Dendritic cell treated with granulocyte-macrophage colony-stimulating factor and Interleukin-4, amounts not matched to agents 40 ng/mL and 50 ng/mL, for 4 days (primary cell): Measurements from ENCODE around the gene EFEMP2.

Experiments
- H3K27ac Mint-ChIP-seq: one replicate; pipeline ENCODE4 v1.8.0; 2022; ENCODE audit warnings: mild to moderate bottlenecking, mixed read lengths
- H3K27me3 Mint-ChIP-seq: one replicate; pipeline ENCODE4 v1.8.0; 2022; ENCODE audit warnings: mild to moderate bottlenecking, mixed read lengths
- H3K36me3 Mint-ChIP-seq: one replicate; pipeline ENCODE4 v1.8.0; 2022; ENCODE audit warnings: low read depth, mixed read lengths
- H3K4me1 Mint-ChIP-seq: one replicate; pipeline ENCODE4 v1.8.0; 2022; ENCODE audit warnings: low read depth, mixed read lengths
- H3K4me3 Mint-ChIP-seq: one replicate; pipeline ENCODE4 v1.8.0; 2022; ENCODE audit warnings: mild to moderate bottlenecking, moderate library complexity, mixed read lengths
- H3K9me3 Mint-ChIP-seq: one replicate; pipeline ENCODE4 v1.8.0; 2022; ENCODE audit warnings: mixed read lengths
- intact Hi-C: fragments of 100-400 bp; cut with micrococcal nuclease; formaldehyde crosslinking; loops from one replicate; pipeline ENCODE4 v1.15.0; 2022

Gene EFEMP2

GRCh38 chr11:65872586-65873317 lies at the start of gene EFEMP2:
EFEMP2 (minus strand) TSS chr11:65872800; CDS start chr11:65872354, 446 bp downstream.
- Mint-ChIP-seq H3K4me1 (peaks cover 55% of the 10 kb centered on the region), H3K4me3 (peak within 1 kb of the TSS; percentile 96), H3K27me3 (peaks cover 25% of the 10 kb centered on the region), H3K9me3 (no peaks in the 10 kb centered on the region), H3K27ac (peak within 1 kb of the TSS; percentile 95), H3K36me3 (peaks cover 18% of the 10 kb centered on the region)
- intact Hi-C loops = no loop called here

GRCh38 chr11:65921876-65922275 lies 49.3 kb upstream of the EFEMP2 start:
- H3K36me3 Mint-ChIP-seq = peaks cover 78% of the 10 kb centered on the region
- H3K27ac Mint-ChIP-seq = peak overlapping the region; percentile 66
- peak overlapping the region; percentile 40 for H3K4me3 Mint-ChIP-seq

GRCh38 chr11:65921033-65921555 lies 48.5 kb upstream of the EFEMP2 start:
- peaks cover 81% of the 10 kb centered on the region for H3K36me3 Mint-ChIP-seq
- no peak overlapping the region for H3K27ac Mint-ChIP-seq
- H3K4me3 Mint-ChIP-seq = peak overlapping the region; percentile 97
- H3K4me1 Mint-ChIP-seq = peaks cover 66% of the 10 kb centered on the region
- no peaks in the 10 kb centered on the region for H3K9me3 Mint-ChIP-seq
- intact Hi-C loops = no loop called here
- no peaks in the 10 kb centered on the region for H3K27me3 Mint-ChIP-seq

More at GRCh38 chr11:65921876-65922275, 49.3 kb upstream of the EFEMP2 start:
- intact Hi-C loops = no loop called here
- Mint-ChIP-seq H3K9me3 (no peaks in the 10 kb centered on the region), H3K27me3 (no peaks in the 10 kb centered on the region), H3K4me1 (peaks cover 59% of the 10 kb centered on the region)

GRCh38 chr11:65920372-65920802 lies 47.8 kb upstream of the EFEMP2 start:
- Mint-ChIP-seq H3K4me1 (peaks cover 66% of the 10 kb centered on the region), H3K4me3 (peak overlapping the region; percentile 97), H3K9me3 (no peaks in the 10 kb centered on the region), H3K27ac (peak overlapping the region; percentile 89), H3K36me3 (peaks cover 75% of the 10 kb centered on the region), H3K27me3 (no peaks in the 10 kb centered on the region)
- intact Hi-C loops = no loop called here

- H3K27ac Mint-ChIP-seq = peak overlapping the region; percentile 89
- no peaks in the 10 kb centered on the region for H3K9me3 Mint-ChIP-seq
- peaks cover 67% of the 10 kb centered on the region for H3K4me1 Mint-ChIP-seq
- intact Hi-C loops = loop anchor here (1.0 to 5.0 kb wide), 3 partner anchors 22 to 348 kb away; partner anchors contain the start of genes RAB1B and SART1
- peak overlapping the region; percentile 97 for H3K4me3 Mint-ChIP-seq
- H3K27me3 Mint-ChIP-seq = no peaks in the 10 kb centered on the region
- peaks cover 69% of the 10 kb centered on the region for H3K36me3 Mint-ChIP-seq
Measured at GRCh38 chr11:65919573-65920371, 47.2 kb upstream of the EFEMP2 start.

GRCh38 chr11:65919141-65919572 lies 46.6 kb upstream of the EFEMP2 start, which contains the start of gene DRAP1:
DRAP1 (plus strand) TSS chr11:65919426; CDS start chr11:65919502, 76 bp downstream.
- Mint-ChIP-seq H3K4me1 (peaks cover 66% of the 10 kb centered on the region), H3K4me3 (peak within 1 kb of the TSS; percentile 97), H3K9me3 (no peaks in the 10 kb centered on the region), H3K36me3 (peaks cover 63% of the 10 kb centered on the region), H3K27me3 (peaks cover 2% of the 10 kb centered on the region), H3K27ac (peak within 1 kb of the TSS; percentile 89)
- intact Hi-C loops = loop anchor here (1.0 to 5.0 kb wide), 3 partner anchors 22 to 348 kb away; partner anchors contain the start of genes RAB1B and SART1

GRCh38 chr11:65918211-65919140 lies 45.9 kb upstream of the EFEMP2 start, which contains the start of gene C11orf68:
C11orf68 (minus strand) TSS chr11:65919062; CDS start chr11:65919031, 31 bp downstream.
- Mint-ChIP-seq H3K9me3 (no peaks in the 10 kb centered on the region), H3K4me1 (peaks cover 62% of the 10 kb centered on the region), H3K27ac (peak within 1 kb of the TSS; percentile 89), H3K4me3 (peak within 1 kb of the TSS; percentile 97), H3K27me3 (peaks cover 2% of the 10 kb centered on the region), H3K36me3 (peaks cover 56% of the 10 kb centered on the region)
- intact Hi-C loops = loop anchor here (1.0 to 5.0 kb wide), 3 partner anchors 23 to 349 kb away; partner anchors contain the start of genes RAB1B and SART1

GRCh38 chr11:65917434-65918210 lies 45.0 kb upstream of the EFEMP2 start:
- intact Hi-C loops = loop anchor here (5.0 kb wide), 1 partner anchor 350 kb away; the partner anchor contains the start of gene RAB1B
- H3K4me1 Mint-ChIP-seq = peaks cover 60% of the 10 kb centered on the region
- peak overlapping the region; percentile 79 for H3K4me3 Mint-ChIP-seq

GRCh38 chr11:65917077-65917433 lies 44.5 kb upstream of the EFEMP2 start:
- Mint-ChIP-seq H3K27ac (peak overlapping the region; percentile 89), H3K4me1 (peaks cover 55% of the 10 kb centered on the region), H3K9me3 (no peaks in the 10 kb centered on the region), H3K36me3 (peaks cover 42% of the 10 kb centered on the region), H3K27me3 (peaks cover 2% of the 10 kb centered on the region), H3K4me3 (peak overlapping the region; percentile 79)
- intact Hi-C loops = loop anchor here (5.0 kb wide), 1 partner anchor 350 kb away; the partner anchor contains the start of gene RAB1B

More at GRCh38 chr11:65917434-65918210, 45.0 kb upstream of the EFEMP2 start:
- Mint-ChIP-seq H3K27me3 (peaks cover 2% of the 10 kb centered on the region), H3K9me3 (no peaks in the 10 kb centered on the region), H3K36me3 (peaks cover 47% of the 10 kb centered on the region), H3K27ac (peak overlapping the region; percentile 89)

- Mint-ChIP-seq H3K9me3 (no peaks in the 10 kb centered on the region), H3K36me3 (peaks cover 35% of the 10 kb centered on the region), H3K27me3 (peaks cover 5% of the 10 kb centered on the region), H3K27ac (peak overlapping the region; percentile 89), H3K4me1 (peaks cover 56% of the 10 kb centered on the region), H3K4me3 (peak overlapping the region; percentile 79)
- intact Hi-C loops = loop anchor here (5.0 kb wide), 1 partner anchor 351 kb away; the partner anchor contains the start of gene RAB1B
Measured at GRCh38 chr11:65916391-65916790, 43.8 kb upstream of the EFEMP2 start.

GRCh38 chr11:65915821-65916251 lies 43.2 kb upstream of the EFEMP2 start:
- Mint-ChIP-seq H3K4me3 (peak overlapping the region; percentile 62), H3K27ac (peak overlapping the region; percentile 89), H3K27me3 (peaks cover 5% of the 10 kb centered on the region), H3K36me3 (peaks cover 29% of the 10 kb centered on the region), H3K4me1 (peaks cover 52% of the 10 kb centered on the region), H3K9me3 (no peaks in the 10 kb centered on the region)
- intact Hi-C loops = loop anchor here (5.0 kb wide), 1 partner anchor 351 kb away; the partner anchor contains the start of gene RAB1B
